Ovary (tissue), 9 donors: ENCODE results near the gene ARHGEF6. TPM values are rescaled to one million over a fixed set of nuclear protein-coding genes. Genes with fewer than 3 reads are reported as not detected.

ENCODE experiments used
- DNase-seq, 5 donors: peaks; one replicate each; pipeline ENCODE4 v3.0.0-alpha.2; 2019 to 2020
- H3K27ac ChIP-seq, 2 donors: fragments of 200-600 bp; one replicate each; pipeline versions ENCODE4 v1.5.1 to v1.8.0; 2019 to 2022
- H3K27me3 ChIP-seq: fragments of 200-600 bp; one replicate; pipeline ENCODE4 v1.8.0; 2022
- H3K36me3 ChIP-seq: fragments of 200-600 bp; sonication (generic); one replicate; pipeline ENCODE4 v1.5.1; 2019
- H3K4me1 ChIP-seq: one replicate; pipeline ENCODE4 v1.8.1; 2013; ENCODE audit warnings: mild to moderate bottlenecking, moderate library complexity; ENCODE audit not compliant: insufficient read depth
- H3K4me3 ChIP-seq: fragments of 200-600 bp; sonication (generic); one replicate; pipeline ENCODE4 v1.5.1; 2017
- H3K9me3 ChIP-seq, 2 donors: fragments of 200-600 bp in 1 of 2; sonication (generic) in 1 of 2; one replicate each; pipeline versions ENCODE4 v1.5.1 to v1.8.1; 2013 to 2019; ENCODE audit warnings: mild to moderate bottlenecking in 1 of 2, moderate library complexity in 1 of 2
- EP300 ChIP-seq: sonication (generic); formaldehyde crosslinking; IDR thresholded peaks from one replicate; pipeline ENCODE4 v1.6.1; 2017; ENCODE audit warnings: antibody characterized with exemption
- POLR2A ChIP-seq: fragments of 450-650 bp; IDR thresholded peaks from one replicate; pipeline ENCODE4 v1.6.1; 2017; ENCODE audit warnings: antibody characterized with exemption, mild to moderate bottlenecking, moderate library complexity
- WGBS, 3 donors: extraction: QIAGEN DNeasy Blood & Tissue Kit in 1 of 3; methylation state at CpG; one replicate each; pipeline versions ENCODE4 v1.1.5 to v1.1.7; 2013 to 2017; 5-methylcytosine and 5-hydroxymethylcytosine counted together
- intact Hi-C, 4 donors: fragments of 100-400 bp; cut with DNase I; formaldehyde crosslinking; loops; one replicate each; pipeline versions ENCODE4 v1.11.0 to v1.15.1; 2022 to 2023
- polyA plus RNA-seq, 2 donors: library from polyadenylated mRNA; stranded (reverse); fragments of 200-250 nt in 1 of 2; fragments of 350-450 nt in 1 of 2; fragmentation: Illumina TruSeq in 1 of 2; extraction: RNeasy Lipid Tissue Mini Kit (QIAGEN cat#74804) in 1 of 2; gene quantifications; one replicate each; pipeline ENCODE4 v1.2.3, GENCODE V29; 2013 to 2014
- total RNA-seq, 7 donors: library from RNA; depleted of rRNA in 2 of 7; stranded (reverse); fragments of >200 nt in 2 of 7; fragmentation: NEBNext Ultra II Directional in 3 of 7; extraction: Animal tissue kit (Norgen Biotek cat#: 25700) in 3 of 7; gene quantifications; one replicate each; pipeline versions ENCODE4 v1.1.0 to v1.2.4, GENCODE V29; 2016 to 2023
- TF ChIP-seq, protein P1 (sequence below), 3 donors: fragments of 450-650 bp in 2 of 3; fragments of 200-600 bp in 1 of 3; IDR thresholded peaks; one replicate each; pipeline versions ENCODE4 v1.5.1 to v1.8.0; 2016 to 2022; ENCODE audit warnings: antibody characterized with exemption in 3 of 3, mild to moderate bottlenecking in 1 of 3
- donor health status: DM: no; HTN: no; CAD: no; lungs with moderate emphysema.
- donor health status: DM: no; HTN: no; CAD: no.
- donor health status: Bipolar disorder and iron deficiency.
- donor health status: DM: yes; HTN: yes; CAD: no.
- donor health status: DM: no; HTN: no; CAD: no.
- donor health status: DM: yes; HTN: yes; CAD: no.

The ARHGEF6 gene
- total and polyA plus RNA-seq, 9 donors = 9.5 to 37.9 (median 20.8) TPM

DNA sequence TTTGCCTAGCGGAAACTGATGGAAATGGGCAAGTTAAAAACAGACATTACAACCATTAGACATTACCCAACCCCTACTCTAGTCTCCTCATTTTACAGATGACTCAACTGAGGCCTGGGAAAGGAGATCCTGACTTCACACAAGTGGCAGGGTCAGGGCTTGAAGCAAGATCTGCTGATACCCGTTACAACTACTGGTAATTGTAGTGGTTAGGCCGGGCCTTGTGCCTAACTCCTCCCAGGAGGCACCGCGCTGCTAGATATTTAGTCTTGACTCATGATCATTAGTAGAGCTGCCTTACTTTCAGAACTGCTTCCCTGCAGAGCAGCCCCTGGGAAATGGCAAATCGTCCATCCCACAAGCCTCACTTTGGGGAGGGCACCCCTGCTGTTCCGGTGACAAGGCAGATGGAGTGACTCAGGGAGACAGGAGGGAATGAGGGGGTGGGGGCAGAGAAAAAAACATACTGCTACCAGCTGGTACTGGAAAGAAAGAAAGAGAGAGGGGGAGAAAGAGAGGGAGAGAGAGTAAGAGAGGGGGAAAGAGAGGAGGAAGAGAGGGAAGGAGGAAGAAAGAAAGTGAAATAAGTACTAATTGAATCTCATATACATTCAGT, 12.2 kb downstream of the ARHGEF6 start:
- H3K9me3 ChIP-seq = no peaks in the 10 kb centered on the region
- H3K27me3 ChIP-seq = no peaks in the 10 kb centered on the region
- H3K27ac ChIP-seq = no peak overlapping the region
- peaks cover 3% of the 10 kb centered on the region for H3K4me1 ChIP-seq
- H3K4me3 ChIP-seq = no peak overlapping the region
- TF ChIP-seq POLR2A (no peak), EP300 (no peak)
- TF ChIP-seq, protein P1, sequence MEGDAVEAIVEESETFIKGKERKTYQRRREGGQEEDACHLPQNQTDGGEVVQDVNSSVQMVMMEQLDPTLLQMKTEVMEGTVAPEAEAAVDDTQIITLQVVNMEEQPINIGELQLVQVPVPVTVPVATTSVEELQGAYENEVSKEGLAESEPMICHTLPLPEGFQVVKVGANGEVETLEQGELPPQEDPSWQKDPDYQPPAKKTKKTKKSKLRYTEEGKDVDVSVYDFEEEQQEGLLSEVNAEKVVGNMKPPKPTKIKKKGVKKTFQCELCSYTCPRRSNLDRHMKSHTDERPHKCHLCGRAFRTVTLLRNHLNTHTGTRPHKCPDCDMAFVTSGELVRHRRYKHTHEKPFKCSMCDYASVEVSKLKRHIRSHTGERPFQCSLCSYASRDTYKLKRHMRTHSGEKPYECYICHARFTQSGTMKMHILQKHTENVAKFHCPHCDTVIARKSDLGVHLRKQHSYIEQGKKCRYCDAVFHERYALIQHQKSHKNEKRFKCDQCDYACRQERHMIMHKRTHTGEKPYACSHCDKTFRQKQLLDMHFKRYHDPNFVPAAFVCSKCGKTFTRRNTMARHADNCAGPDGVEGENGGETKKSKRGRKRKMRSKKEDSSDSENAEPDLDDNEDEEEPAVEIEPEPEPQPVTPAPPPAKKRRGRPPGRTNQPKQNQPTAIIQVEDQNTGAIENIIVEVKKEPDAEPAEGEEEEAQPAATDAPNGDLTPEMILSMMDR (IDR thresholded peaks at IDR 0.05) = no peak
- no peaks in the 10 kb centered on the region for H3K36me3 ChIP-seq
- WGBS, 3 donors = 42 to 48% (median 45%) methylated on average over 7 of the region's 7 CpGs
- intact Hi-C loops = no loop called here
- DNase-seq = peak; percentile 33 to 47 (median 40)

DNA sequence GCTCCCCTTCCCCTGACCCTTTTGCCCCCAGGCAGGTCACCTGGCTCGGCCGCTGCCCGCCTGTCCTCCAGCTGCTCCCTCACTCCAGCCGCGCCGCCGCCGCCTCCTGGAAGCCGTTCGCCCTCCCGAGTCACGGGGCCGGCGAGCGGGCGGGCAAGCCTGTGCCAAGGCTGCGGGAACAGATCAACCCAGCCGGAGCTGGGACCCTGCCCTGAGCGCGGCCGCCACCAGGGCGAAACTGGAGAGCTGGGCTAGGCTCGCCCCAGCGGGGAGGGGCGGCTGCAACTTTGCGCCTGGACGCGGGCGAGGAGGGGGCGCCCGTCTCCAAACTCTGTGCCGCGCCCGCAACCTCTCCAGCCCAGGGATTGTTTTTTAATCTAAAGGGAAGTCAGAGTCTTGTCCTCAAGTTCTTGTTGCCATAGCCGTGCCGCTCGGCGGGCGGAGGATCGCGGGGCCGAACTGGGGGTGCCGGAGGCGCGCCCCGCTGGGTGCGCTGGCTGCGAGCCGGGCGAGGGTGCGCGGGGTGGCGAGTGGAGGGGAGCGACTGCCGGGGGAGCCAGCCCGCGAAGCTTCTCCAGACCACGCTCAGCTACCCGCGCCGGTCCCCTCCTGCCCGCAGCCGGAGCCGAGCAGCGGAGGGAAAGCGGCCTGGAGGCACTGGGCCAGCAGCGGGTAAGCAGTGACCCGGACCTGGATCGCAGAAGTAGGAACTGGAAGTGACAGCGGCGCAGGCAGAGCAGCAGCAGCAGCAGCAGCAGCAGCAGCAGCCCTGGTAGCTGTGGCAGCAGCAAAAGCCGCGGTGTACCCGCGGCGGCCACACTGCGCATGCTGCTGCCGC, 13.4 kb downstream of the ARHGEF6 start:
- TF ChIP-seq POLR2A (no peak), EP300 (no peak)
- TF ChIP-seq, protein P1 (IDR thresholded peaks at IDR 0.05) = peak; percentile 19 to 31 (median 22)
- no peaks in the 10 kb centered on the region for H3K9me3 ChIP-seq
- H3K4me1 ChIP-seq = peaks cover 3% of the 10 kb centered on the region
- DNase-seq = peak; percentile 57 to 68 (median 63)
- intact Hi-C loops = no loop called here
- 27 to 37% (median 33%) methylated on average over 74 to 78 of the region's 78 CpGs for WGBS, 3 donors
- H3K27me3 ChIP-seq = no peaks in the 10 kb centered on the region
- H3K4me3 ChIP-seq = peak overlapping the region; percentile 67
- peak overlapping the region; percentile 64 to 85 for H3K27ac ChIP-seq
- H3K36me3 ChIP-seq = no peaks in the 10 kb centered on the region

DNA sequence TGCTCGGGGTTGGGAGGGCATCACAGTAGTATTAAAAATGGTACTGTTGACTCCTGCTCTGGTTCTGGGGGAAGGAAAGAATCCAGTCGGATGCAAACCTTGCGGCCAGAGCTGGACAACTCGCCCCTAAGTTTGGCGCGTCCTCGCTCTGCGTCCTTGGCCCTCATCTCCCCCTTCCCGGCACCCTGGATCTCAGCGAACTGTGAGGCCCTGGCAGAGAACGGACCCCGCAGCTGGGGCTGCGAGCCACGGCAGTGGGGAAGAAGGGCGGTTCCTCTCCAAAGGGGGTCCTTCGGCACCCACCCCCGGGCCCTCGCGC, 14.0 kb downstream of the ARHGEF6 start:
- peaks cover 3% of the 10 kb centered on the region for H3K4me1 ChIP-seq
- peak overlapping the region; percentile 67 for H3K4me3 ChIP-seq
- WGBS, 3 donors = 16 to 42% (median 27%) methylated on average over 19 of the region's 19 CpGs
- no peaks in the 10 kb centered on the region for H3K9me3 ChIP-seq
- intact Hi-C loops = no loop called here
- peak; percentile 29 to 64 (median 49) for DNase-seq
- no peaks in the 10 kb centered on the region for H3K36me3 ChIP-seq
- TF ChIP-seq POLR2A (no peak), EP300 (no peak)
- TF ChIP-seq, protein P1 (IDR thresholded peaks at IDR 0.05) = no peak
- H3K27ac ChIP-seq = peak overlapping the region; percentile 64 to 85
- H3K27me3 ChIP-seq = no peaks in the 10 kb centered on the region

DNA sequence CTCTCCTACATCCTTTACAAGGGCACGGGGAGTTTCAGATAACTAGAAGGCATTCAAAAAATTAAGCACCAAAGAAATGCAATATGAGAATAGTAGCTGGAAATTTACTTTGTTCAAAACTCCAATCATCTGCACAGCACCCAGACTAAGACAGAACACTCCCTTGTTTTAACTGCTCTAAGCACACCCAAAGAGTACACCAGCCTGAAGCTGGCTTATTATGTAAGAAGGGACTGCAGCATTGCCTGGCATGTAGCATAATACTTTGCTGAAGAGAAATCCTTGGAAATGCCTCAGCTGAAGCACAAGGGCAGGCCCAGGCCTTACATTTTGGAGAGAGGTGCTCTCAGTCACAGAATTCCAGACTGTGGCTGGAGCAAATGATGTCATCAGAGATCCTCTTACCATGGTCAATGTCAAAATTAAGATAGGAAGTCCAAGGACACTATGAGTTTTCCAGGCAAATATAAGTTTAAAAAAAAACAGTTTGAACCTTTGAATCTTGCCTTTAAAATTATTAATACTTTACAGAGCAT, 14.8 kb downstream of the ARHGEF6 start:
- Histone ChIP-seq H3K27ac (peak overlapping the region in 1 of 2 donors; percentile 85), H3K36me3 (no peaks in the 10 kb centered on the region), H3K27me3 (no peaks in the 10 kb centered on the region), H3K4me3 (no peak overlapping the region), H3K4me1 (peaks cover 3% of the 10 kb centered on the region), H3K9me3 (no peaks in the 10 kb centered on the region)
- WGBS, 3 donors = 39 to 50% (median 46%) methylated on average over 1 of the region's 1 CpG
- no peak for DNase-seq
- TF ChIP-seq POLR2A (no peak), EP300 (no peak)
- TF ChIP-seq, protein P1 (IDR thresholded peaks at IDR 0.05) = no peak
- intact Hi-C loops = no loop called here
